Endodermal cell (in vitro differentiated cells): Measurements from ENCODE around the gene GBF1. TPM values are rescaled to one million over a fixed set of nuclear protein-coding genes. Genes with fewer than 3 reads are reported as not detected.

Experiments
- DNase-seq: peaks from one replicate; pipeline ENCODE4 v3.0.0-alpha.2; 2017
- H3K27ac ChIP-seq: 2 replicates; pipeline ENCODE4 v1.5.1; 2013; ENCODE audit warnings: mild to moderate bottlenecking, low read depth, low read length, moderate library complexity
- H3K27me3 ChIP-seq: 2 replicates; pipeline ENCODE4 v1.6.1; 2013; ENCODE audit warnings: mild to moderate bottlenecking, low read length, moderate library complexity; ENCODE audit not compliant: insufficient read depth, control insufficient read depth, poor library complexity, severe bottlenecking
- H3K36me3 ChIP-seq: 2 replicates; pipeline ENCODE4 v1.7.0; 2013; ENCODE audit warnings: mild to moderate bottlenecking, low read length, moderate library complexity; ENCODE audit not compliant: control insufficient read depth, insufficient read depth
- H3K4me1 ChIP-seq: one replicate; pipeline ENCODE4 v1.7.0; 2013; ENCODE audit warnings: low read length; ENCODE audit not compliant: control insufficient read depth, insufficient read depth
- H3K4me3 ChIP-seq: 2 replicates; pipeline ENCODE4 v1.5.1; 2013; ENCODE audit warnings: mild to moderate bottlenecking, low read length, moderate library complexity
- H3K9ac ChIP-seq: 2 replicates; pipeline ENCODE4 v1.6.1; 2013; ENCODE audit warnings: mild to moderate bottlenecking, low read length, moderate library complexity; ENCODE audit not compliant: poor library complexity, severe bottlenecking; ENCODE audit errors: extremely low read depth
- H3K9me3 ChIP-seq: 2 replicates; pipeline ENCODE4 v1.6.1; 2013; ENCODE audit warnings: mild to moderate bottlenecking, low read length, moderate library complexity; ENCODE audit not compliant: control insufficient read depth
- H3K27ac Mint-ChIP-seq: 2 replicates; pipeline ENCODE4 v1.8.0; 2020; ENCODE audit warnings: mixed read lengths
- H3K27me3 Mint-ChIP-seq: 2 replicates; pipeline ENCODE4 v1.8.0; 2021; ENCODE audit warnings: mild to moderate bottlenecking, mixed read lengths; ENCODE audit not compliant: insufficient read depth
- H3K36me3 Mint-ChIP-seq: 2 replicates; pipeline ENCODE4 v1.8.0; 2020; ENCODE audit warnings: low read depth, mixed read lengths
- H3K4me1 Mint-ChIP-seq: 2 replicates; pipeline ENCODE4 v1.8.0; 2020; ENCODE audit warnings: mixed read lengths
- H3K4me3 Mint-ChIP-seq: 2 replicates; pipeline ENCODE4 v1.8.0; 2020; ENCODE audit warnings: mild to moderate bottlenecking, moderate library complexity, mixed read lengths
- H3K9me3 Mint-ChIP-seq: 2 replicates; pipeline ENCODE4 v1.8.0; 2020; ENCODE audit warnings: mild to moderate bottlenecking, mixed read lengths
- WGBS, 2 experiments: methylation state at CpG; one replicate each; pipeline versions ENCODE4 v1.1.5 to v1.1.7; 2013; ENCODE audit warnings: missing lambda C conversion rate in 2 of 2, mixed read lengths in 1 of 2; ENCODE audit not compliant: insufficient coverage in 1 of 2, insufficient read length in 1 of 2; 5-methylcytosine and 5-hydroxymethylcytosine counted together
- total RNA-seq, 2 donors: library from RNA; stranded (reverse); fragmentation: NEBNext Ultra II Directional in 1 of 2; extraction: Animal tissue kit (Norgen Biotek cat#: 25700) in 1 of 2; gene quantifications; 2 replicates in 1 of 2; 3 replicates in 1 of 2; pipeline ENCODE4 v1.2.1, GENCODE V29; 2021
- TF ChIP-seq, protein P1 (sequence below): fragments of 200-600 bp; sonication (generic); conservative IDR thresholded peaks from 2 replicates; pipeline ENCODE4 v1.5.0; 2021; ENCODE audit warnings: antibody characterized with exemption, mild to moderate bottlenecking

The GBF1 gene
- total RNA-seq, 2 donors from 2014 or later = 31.1 to 31.4 TPM

DNA sequence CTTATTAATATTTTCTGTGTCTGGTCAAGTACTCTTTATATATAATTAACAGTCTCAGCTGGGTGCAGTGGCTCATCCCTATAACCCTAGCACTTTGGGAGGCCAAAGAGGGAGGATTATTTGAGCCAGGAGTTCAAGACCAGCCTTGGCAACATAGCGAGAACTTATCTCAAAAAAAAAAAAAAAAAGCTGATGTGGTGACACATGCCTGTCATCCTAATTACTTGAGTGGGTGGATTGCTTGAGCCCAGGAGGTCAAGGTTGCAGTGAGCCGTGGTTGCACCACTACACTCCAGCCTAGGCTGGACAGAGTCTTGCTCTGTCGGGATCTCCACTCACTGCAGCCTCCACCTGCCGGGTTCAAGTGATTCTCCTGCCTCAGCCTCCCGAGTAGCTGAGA is 26.0 kb upstream of the GBF1 start:
- DNase-seq = no peak
- H3K4me3 ChIP-seq = no peak overlapping the region
- peaks cover 40% of the 10 kb centered on the region for H3K27me3 ChIP-seq
- H3K9me3 ChIP-seq = no peaks in the 10 kb centered on the region
- no peaks in the 10 kb centered on the region for H3K36me3 Mint-ChIP-seq
- H3K27ac Mint-ChIP-seq = no peak overlapping the region
- H3K9ac ChIP-seq = no peak overlapping the region
- H3K27me3 Mint-ChIP-seq = peaks cover 36% of the 10 kb centered on the region
- H3K36me3 ChIP-seq = no peaks in the 10 kb centered on the region
- no peak overlapping the region for H3K4me3 Mint-ChIP-seq
- H3K4me1 Mint-ChIP-seq = no peaks in the 10 kb centered on the region
- no peaks in the 10 kb centered on the region for H3K4me1 ChIP-seq
- TF ChIP-seq, protein P1, sequence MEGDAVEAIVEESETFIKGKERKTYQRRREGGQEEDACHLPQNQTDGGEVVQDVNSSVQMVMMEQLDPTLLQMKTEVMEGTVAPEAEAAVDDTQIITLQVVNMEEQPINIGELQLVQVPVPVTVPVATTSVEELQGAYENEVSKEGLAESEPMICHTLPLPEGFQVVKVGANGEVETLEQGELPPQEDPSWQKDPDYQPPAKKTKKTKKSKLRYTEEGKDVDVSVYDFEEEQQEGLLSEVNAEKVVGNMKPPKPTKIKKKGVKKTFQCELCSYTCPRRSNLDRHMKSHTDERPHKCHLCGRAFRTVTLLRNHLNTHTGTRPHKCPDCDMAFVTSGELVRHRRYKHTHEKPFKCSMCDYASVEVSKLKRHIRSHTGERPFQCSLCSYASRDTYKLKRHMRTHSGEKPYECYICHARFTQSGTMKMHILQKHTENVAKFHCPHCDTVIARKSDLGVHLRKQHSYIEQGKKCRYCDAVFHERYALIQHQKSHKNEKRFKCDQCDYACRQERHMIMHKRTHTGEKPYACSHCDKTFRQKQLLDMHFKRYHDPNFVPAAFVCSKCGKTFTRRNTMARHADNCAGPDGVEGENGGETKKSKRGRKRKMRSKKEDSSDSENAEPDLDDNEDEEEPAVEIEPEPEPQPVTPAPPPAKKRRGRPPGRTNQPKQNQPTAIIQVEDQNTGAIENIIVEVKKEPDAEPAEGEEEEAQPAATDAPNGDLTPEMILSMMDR = no peak
- no peak overlapping the region for H3K27ac ChIP-seq
- WGBS, 2 experiments = 78 to 88% methylated on average over 3 to 5 of the region's 5 CpGs
- H3K9me3 Mint-ChIP-seq = peaks cover under 1% of the 10 kb centered on the region

- no peak overlapping the region for H3K4me3 Mint-ChIP-seq
- peaks cover 50% of the 10 kb centered on the region for H3K27me3 ChIP-seq
- no peak overlapping the region for H3K27ac ChIP-seq
- no peaks in the 10 kb centered on the region for H3K9me3 Mint-ChIP-seq
- H3K27ac Mint-ChIP-seq = no peak overlapping the region
- H3K9me3 ChIP-seq = no peaks in the 10 kb centered on the region
- no peaks in the 10 kb centered on the region for H3K4me1 ChIP-seq
- TF ChIP-seq, protein P1 = no peak
- no peaks in the 10 kb centered on the region for H3K36me3 Mint-ChIP-seq
- no peaks in the 10 kb centered on the region for H3K4me1 Mint-ChIP-seq
- H3K27me3 Mint-ChIP-seq = peaks cover 46% of the 10 kb centered on the region
- no peak for DNase-seq
- no peak overlapping the region for H3K9ac ChIP-seq
- H3K4me3 ChIP-seq = no peak overlapping the region
- H3K36me3 ChIP-seq = no peaks in the 10 kb centered on the region
Measured at GRCh38 chr10:102220612-102221011, 24.7 kb upstream of the GBF1 start.

GRCh38 chr10:102222797-102223196 is 22.5 kb upstream of the GBF1 start:
- H3K4me1 Mint-ChIP-seq = no peaks in the 10 kb centered on the region
- H3K9me3 Mint-ChIP-seq = no peaks in the 10 kb centered on the region
- Histone ChIP-seq H3K4me3 (no peak overlapping the region), H3K27ac (no peak overlapping the region), H3K4me1 (no peaks in the 10 kb centered on the region), H3K9me3 (no peaks in the 10 kb centered on the region), H3K27me3 (peaks cover 72% of the 10 kb centered on the region), H3K36me3 (no peaks in the 10 kb centered on the region), H3K9ac (no peak overlapping the region)
- no peak for DNase-seq
- H3K4me3 Mint-ChIP-seq = no peak overlapping the region
- H3K27me3 Mint-ChIP-seq = peaks cover 62% of the 10 kb centered on the region
- WGBS, 2 experiments = 85 to 89% methylated on average over 4 to 5 of the region's 5 CpGs
- TF ChIP-seq, protein P1 = no peak
- no peaks in the 10 kb centered on the region for H3K36me3 Mint-ChIP-seq
- H3K27ac Mint-ChIP-seq = no peak overlapping the region
